ENCODE data around the gene VWDE. TPM values are rescaled to one million over a fixed set of nuclear protein-coding genes. Genes with fewer than 3 reads are reported as not detected.
"Not testable (repeated sequence)": the region's sequence is repeated elsewhere in the genome, so short reads cannot be mapped to it uniquely, and the experiment has no call there.

Gene VWDE
- total RNA-seq, 4 donors from 2014 or later = 0.13 to 0.22 TPM; not detected in 2

DNA sequence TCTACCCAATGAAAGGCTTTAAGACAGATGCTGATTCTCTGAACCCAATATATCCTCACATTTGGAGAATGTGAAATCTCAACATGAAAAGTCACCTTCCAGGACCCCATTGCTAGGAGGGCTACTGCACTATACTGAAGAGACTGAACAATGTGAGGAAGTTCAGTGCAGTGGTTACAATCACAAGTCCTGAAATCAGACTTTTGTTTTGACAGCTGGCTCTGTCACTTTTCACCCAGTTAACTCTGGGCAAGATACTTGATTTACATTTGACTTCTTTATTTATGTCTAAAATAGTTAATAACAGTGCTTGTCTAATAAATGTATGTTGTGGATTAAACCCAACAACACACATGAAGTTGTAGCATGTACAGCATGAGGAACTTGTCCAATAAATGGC, 14.8 kb upstream of the VWDE start:
- TF ChIP-seq EP300 (IDR thresholded peaks at IDR 0.05) (no peak), POLR2AphosphoS5 (IDR thresholded peaks at IDR 0.05) (no peak), POLR2A (IDR thresholded peaks at IDR 0.05) (no peak)
- TF ChIP-seq, protein P1, sequence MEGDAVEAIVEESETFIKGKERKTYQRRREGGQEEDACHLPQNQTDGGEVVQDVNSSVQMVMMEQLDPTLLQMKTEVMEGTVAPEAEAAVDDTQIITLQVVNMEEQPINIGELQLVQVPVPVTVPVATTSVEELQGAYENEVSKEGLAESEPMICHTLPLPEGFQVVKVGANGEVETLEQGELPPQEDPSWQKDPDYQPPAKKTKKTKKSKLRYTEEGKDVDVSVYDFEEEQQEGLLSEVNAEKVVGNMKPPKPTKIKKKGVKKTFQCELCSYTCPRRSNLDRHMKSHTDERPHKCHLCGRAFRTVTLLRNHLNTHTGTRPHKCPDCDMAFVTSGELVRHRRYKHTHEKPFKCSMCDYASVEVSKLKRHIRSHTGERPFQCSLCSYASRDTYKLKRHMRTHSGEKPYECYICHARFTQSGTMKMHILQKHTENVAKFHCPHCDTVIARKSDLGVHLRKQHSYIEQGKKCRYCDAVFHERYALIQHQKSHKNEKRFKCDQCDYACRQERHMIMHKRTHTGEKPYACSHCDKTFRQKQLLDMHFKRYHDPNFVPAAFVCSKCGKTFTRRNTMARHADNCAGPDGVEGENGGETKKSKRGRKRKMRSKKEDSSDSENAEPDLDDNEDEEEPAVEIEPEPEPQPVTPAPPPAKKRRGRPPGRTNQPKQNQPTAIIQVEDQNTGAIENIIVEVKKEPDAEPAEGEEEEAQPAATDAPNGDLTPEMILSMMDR (IDR thresholded peaks at IDR 0.05) = no peak
- Histone ChIP-seq H3K27me3 (no peaks in the 10 kb centered on the region), H3K4me1 (no peaks in the 10 kb centered on the region), H3K9me3 (no peaks in the 10 kb centered on the region), H3K36me3 (no peaks in the 10 kb centered on the region), H3K4me3 (no peak overlapping the region), H3K27ac (no peak overlapping the region)
- no peak for ATAC-seq

DNA sequence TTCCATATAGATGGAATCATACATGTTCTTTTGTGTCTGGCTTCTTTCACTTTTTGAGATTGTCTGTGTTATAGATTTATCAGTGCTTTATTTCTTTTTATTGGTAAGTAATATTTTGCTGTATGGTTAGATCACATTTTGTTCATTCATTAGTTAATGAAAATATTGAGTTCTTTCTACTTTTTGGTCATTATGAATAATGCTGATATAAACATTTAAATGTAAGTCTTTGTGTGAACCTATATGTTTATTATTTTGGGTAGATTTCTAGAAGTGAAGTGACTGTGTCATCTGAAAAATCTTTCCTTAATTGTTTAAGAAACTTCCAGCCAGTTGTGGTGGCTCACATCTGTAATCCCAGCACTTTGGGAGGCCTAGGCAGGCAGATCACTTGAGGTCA, 11.4 kb upstream of the VWDE start:
- Histone ChIP-seq H3K27me3 (no peaks in the 10 kb centered on the region), H3K27ac (no peak overlapping the region), H3K36me3 (no peaks in the 10 kb centered on the region), H3K9me3 (peaks cover 0 to 4% (median 0%) of the 10 kb centered on the region in 3 donors), H3K4me1 (no peaks in the 10 kb centered on the region), H3K4me3 (no peak overlapping the region)
- TF ChIP-seq, protein P1 (IDR thresholded peaks at IDR 0.05) = no peak
- no peak for TF ChIP-seq POLR2A (IDR thresholded peaks at IDR 0.05)
- no peak for TF ChIP-seq EP300 (IDR thresholded peaks at IDR 0.05)
- TF ChIP-seq POLR2AphosphoS5 (IDR thresholded peaks at IDR 0.05) = no peak
- no peak for ATAC-seq

DNA sequence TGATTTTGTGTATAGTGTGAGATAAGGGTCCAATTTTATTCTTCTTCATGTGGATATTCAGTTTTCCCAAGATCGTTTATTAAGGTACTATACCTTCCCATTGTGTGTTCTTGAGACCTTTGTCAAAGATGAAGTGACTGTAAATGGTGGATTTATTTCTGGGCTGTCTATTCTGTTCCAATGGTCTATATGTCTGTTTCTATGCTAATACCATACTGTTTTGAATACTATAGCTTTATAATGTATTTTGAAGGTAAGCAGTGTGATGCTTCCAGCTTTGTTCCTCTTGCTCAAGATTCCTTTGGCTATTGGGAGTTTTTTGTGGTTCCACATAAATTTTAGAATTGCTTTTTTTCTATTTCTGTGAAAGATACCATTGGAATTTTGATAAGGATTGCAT, 8.7 kb upstream of the VWDE start:
- TF ChIP-seq, protein P1 (IDR thresholded peaks at IDR 0.05) = no peak
- TF ChIP-seq POLR2A (IDR thresholded peaks at IDR 0.05) (no peak), POLR2AphosphoS5 (IDR thresholded peaks at IDR 0.05) (no peak), EP300 (IDR thresholded peaks at IDR 0.05) (no peak)
- Histone ChIP-seq H3K27ac (no peak overlapping the region), H3K4me3 (no peak overlapping the region), H3K4me1 (no peaks in the 10 kb centered on the region), H3K27me3 (no peaks in the 10 kb centered on the region), H3K9me3 (peaks cover 0 to 4% (median 0%) of the 10 kb centered on the region in 3 donors), H3K36me3 (no peaks in the 10 kb centered on the region)
- 94% methylated on average over 1 of the region's 1 CpG for WGBS, 2 donors (ENCODE audit: low coverage in 1 of 2)
- no peak for ATAC-seq

DNA sequence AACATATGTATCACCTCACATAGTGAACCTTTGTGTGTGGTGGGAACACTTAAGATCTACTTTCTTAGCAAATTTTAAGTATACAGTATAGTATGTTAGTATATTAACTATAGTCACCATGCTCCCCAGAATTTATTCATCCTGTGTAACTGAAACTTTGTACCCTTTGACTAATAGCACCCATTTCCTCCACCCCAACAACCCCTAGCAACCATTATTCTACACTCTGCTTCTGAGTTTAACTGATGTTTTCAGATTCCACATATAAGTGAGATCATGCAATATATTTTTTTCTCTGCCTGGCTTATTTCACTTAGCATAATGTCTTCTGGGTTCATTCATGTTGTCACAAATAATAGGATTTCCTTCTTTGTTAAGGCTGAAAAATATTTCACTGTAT, 6.9 kb upstream of the VWDE start:
- H3K4me1 ChIP-seq = no peaks in the 10 kb centered on the region
- ATAC-seq = no peak
- peaks cover 0 to 4% (median 0%) of the 10 kb centered on the region in 3 donors for H3K9me3 ChIP-seq
- TF ChIP-seq EP300 (IDR thresholded peaks at IDR 0.05) = no peak
- no peak for TF ChIP-seq POLR2AphosphoS5 (IDR thresholded peaks at IDR 0.05)
- no peak for TF ChIP-seq POLR2A (IDR thresholded peaks at IDR 0.05)
- TF ChIP-seq, protein P1 (IDR thresholded peaks at IDR 0.05) = no peak
- H3K4me3 ChIP-seq = no peak overlapping the region
- no peaks in the 10 kb centered on the region for H3K36me3 ChIP-seq
- no peaks in the 10 kb centered on the region for H3K27me3 ChIP-seq
- no peak overlapping the region for H3K27ac ChIP-seq

DNA sequence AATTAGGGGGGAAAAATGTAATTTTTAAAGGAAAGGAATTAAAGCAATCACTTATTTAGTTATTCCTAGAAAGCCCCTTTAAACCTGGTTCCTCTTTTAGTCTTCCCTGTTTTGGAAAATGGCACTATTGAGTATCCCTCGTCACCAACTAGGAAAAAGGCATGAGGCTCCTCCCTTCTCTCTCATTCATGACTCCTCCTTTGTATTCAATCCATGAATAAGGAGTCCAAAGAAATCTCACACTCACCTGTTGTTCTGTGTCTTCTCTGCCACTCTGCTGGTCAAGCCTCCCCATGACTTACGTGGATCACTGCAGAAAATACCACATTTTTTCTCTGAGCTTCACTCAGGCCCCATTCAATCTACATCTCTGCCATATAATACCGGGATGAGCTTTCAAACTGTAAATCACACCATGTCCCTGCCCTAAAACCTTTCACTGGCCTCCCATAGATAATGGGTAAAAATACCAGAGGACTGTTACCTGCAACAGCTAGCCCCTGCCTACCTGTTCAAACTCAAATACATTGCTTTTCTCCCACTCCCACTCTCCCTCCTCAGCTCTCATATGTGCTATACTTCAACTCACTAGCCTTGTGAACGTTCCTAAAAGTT, 5.5 kb upstream of the VWDE start:
- no peak overlapping the region for H3K27ac ChIP-seq
- H3K36me3 ChIP-seq = no peaks in the 10 kb centered on the region
- no peak for ATAC-seq
- 70 to 78% methylated on average over 4 of the region's 4 CpGs for WGBS, 2 donors (ENCODE audit: low coverage in 1 of 2)
- H3K9me3 ChIP-seq = peaks cover 0 to 4% (median 0%) of the 10 kb centered on the region in 3 donors
- H3K27me3 ChIP-seq = no peaks in the 10 kb centered on the region
- H3K4me3 ChIP-seq = no peak overlapping the region
- no peaks in the 10 kb centered on the region for H3K4me1 ChIP-seq
- TF ChIP-seq, protein P1 (IDR thresholded peaks at IDR 0.05) = no peak
- no peak for TF ChIP-seq EP300 (IDR thresholded peaks at IDR 0.05)
- no peak for TF ChIP-seq POLR2A (IDR thresholded peaks at IDR 0.05)
- TF ChIP-seq POLR2AphosphoS5 (IDR thresholded peaks at IDR 0.05) = no peak

DNA sequence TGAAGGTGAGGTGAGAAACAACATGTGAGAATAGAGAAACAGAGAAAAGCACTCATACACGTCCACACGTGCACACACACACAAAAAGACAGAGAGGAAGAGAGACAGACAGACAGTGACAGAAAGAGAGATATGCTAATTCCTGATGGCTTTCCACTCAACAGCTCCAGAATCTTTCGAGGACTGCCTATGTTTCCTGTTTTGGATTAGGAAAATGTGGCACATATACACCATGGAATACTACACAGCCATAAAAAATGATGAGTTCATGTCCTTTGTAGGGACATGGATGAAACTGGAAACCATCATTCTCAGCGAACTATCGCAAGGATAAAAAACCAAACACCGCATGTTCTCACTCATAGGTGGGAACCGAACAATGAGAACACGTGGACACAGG, 4.0 kb upstream of the VWDE start:
- H3K4me1 ChIP-seq = peaks cover 0 to 14% (median 0%) of the 10 kb centered on the region in 3 donors
- not testable (repeated sequence) for H3K4me3 ChIP-seq, H3K36me3 ChIP-seq, H3K27me3 ChIP-seq, H3K9me3 ChIP-seq, H3K27ac ChIP-seq, ATAC-seq
- WGBS, 2 donors (ENCODE audit: low coverage in 1 of 2) = 89 to 98% methylated on average over 3 to 6 of the region's 8 CpGs

Data from gastroesophageal sphincter (tissue), 4 donors.